GM19025 (cell line): ENCODE data around the gene REC8.

Source experiments
- ATAC-seq: cut with Tn5 transposase; IDR thresholded peaks from one replicate; pipeline ENCODE4 v1.9.1; 2021; ENCODE audit warnings: mild to moderate bottlenecking, low read depth, moderate library complexity; ENCODE audit not compliant: unreplicated experiment

REC8 gene

DNA sequence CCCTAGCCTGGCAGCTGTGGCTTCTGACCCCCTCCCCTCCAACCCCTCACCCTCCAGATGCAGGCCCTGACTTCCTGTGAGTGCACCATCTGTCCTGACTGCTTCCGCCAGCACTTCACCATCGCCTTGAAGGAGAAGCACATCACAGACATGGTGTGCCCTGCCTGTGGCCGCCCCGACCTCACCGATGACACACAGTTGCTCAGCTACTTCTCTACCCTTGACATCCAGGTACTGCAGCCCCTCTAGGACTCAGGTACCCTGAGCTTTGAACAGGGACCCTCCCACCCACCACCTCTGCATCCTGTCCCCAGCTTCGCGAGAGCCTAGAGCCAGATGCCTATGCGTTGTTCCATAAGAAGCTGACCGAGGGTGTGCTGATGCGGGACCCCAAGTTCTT lies 16.8 kb upstream of the REC8 start:
- no peak for ATAC-seq

GRCh38 chr14:24156840-24157239 lies 15.0 kb upstream of the REC8 start:
- ATAC-seq: no peak

- ATAC-seq: no peak
Observed at GRCh38 chr14:24157331-24157730, 14.5 kb upstream of the REC8 start.

DNA sequence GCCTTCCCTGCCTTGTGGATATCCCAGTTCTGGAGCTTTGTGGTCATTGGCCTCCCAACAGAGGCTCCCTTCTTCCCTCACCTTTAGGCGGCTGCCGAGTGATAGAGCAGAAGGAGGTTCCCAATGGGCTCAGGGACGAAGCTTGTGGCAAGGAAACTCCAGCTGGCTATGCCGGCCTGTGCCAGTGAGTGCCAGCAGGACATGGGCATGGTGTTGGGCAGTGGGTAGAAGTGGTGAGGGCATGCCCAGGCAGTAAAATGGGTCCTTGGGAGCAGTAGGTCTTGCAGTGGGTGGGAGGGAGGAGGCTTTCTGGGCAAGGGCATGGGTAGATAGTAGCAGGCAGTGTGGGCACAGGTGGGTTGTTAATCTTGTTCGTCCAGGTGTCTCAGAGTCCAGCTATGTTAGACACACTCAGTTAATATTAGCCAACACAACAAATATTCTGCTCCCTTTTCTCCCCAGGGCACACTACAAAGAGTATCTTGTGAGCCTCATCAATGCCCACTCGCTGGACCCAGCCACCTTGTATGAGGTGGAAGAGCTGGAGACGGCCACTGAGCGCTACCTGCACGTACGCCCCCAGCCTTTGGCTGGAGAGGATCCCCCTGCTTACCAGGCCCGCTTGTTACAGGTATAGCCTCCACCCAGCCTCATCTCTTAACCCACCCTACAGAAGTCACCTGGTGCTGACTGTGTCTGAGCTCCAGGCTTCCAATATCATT lies 11.9 kb upstream of the REC8 start:
- ATAC-seq: no peak

DNA sequence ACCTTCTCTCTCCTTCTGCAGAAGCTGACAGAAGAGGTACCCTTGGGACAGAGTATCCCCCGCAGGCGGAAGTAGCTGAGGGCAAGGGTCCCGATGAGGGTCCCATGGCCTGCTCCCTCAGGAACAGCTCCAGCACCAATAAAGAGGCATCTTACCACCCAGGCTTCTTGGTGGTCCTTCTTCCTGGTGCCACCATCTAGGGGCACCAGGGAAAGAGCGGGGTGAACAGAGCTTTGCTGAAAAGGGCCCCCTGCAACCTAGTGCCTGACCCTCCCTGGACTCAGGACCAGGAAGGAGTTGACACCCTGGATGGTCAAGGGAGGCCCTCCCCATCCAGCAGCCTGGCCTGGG lies 11.4 kb upstream of the REC8 start:
- no peak for ATAC-seq

GRCh38 chr14:24160850-24161804 lies 10.8 kb upstream of the REC8 start, which contains the start of gene IRF9:
Gene IRF9, plus strand, starts transcription at chr14:24161265. Its CDS starts 880 bp downstream, at chr14:24162145.
- ATAC-seq: peak; percentile 82

DNA sequence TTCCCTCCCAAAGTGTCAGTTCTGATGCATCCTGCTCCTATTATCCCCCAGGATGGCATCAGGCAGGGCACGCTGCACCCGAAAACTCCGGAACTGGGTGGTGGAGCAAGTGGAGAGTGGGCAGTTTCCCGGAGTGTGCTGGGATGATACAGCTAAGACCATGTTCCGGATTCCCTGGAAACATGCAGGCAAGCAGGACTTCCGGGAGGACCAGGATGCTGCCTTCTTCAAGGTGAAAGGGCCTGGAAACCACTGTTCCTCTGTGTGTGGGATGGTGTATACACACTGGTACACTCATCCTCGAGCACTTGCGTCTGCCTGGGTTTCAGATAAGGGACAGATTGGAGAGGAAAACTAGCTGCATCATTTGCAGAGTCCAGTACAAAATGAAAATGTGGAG lies 9.8 kb upstream of the REC8 start:
- ATAC-seq: no peak

- ATAC-seq: no peak
Observed at GRCh38 chr14:24164518-24164991, 7.3 kb upstream of the REC8 start.

DNA sequence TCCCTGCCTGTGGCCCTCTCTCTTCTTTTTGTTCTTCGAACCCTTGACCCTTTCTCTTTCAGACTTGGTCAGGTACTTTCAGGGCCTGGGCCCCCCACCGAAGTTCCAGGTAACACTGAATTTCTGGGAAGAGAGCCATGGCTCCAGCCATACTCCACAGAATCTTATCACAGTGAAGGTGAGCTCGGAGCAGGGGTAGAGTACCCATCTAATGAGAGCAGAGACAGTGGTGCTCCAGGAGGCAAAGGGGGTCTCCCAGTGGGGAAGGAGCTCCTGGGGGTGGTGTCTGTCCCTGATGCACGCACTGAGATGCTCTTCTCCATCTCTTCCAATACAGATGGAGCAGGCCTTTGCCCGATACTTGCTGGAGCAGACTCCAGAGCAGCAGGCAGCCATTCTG lies 6.1 kb upstream of the REC8 start:
- no peak for ATAC-seq

- no peak for ATAC-seq
Observed at GRCh38 chr14:24167469-24168114, 4.3 kb upstream of the REC8 start.

- no peak for ATAC-seq
Observed at GRCh38 chr14:24172261-24172860, 481 bp downstream of the REC8 start.

DNA sequence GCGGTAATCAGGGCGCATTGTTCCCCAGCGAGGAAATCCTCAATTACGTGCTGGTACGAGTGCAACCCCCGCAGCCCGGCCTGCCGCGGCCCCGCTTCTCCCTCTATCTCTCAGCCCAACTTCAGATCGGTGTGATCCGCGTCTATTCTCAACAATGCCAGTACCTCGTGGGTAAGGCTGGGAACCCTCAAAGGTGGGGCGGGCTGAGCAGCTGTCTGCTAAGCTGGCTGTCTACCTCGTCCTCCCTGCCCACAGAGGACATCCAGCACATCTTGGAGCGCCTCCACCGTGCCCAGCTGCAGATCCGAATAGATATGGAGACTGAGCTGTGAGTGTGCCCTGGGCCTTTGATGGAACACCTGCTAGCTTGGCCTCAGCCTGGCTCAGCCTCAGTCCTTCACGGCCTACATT lies 996 bp downstream of the REC8 start:
- ATAC-seq: no peak

DNA sequence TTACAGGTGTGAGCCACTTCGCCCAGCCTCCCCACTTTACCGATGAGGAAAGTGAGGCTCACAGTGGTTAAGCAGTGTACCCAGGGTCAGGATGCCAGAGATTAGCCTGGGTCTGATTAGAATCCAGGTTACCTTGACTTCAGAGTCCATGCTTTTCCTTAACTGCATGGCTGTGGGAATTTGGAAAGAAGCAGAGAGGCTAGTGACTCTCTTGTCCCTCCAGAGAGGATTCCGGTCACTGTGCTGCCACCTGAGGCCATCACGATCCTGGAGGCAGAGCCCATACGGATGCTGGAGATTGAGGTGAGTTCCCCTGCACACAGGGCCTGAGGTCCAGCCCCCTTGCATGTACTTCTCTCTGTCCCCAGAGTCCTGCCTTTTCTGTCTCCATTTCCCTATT lies 4.7 kb downstream of the REC8 start:
- no peak for ATAC-seq

GRCh38 chr14:24177041-24177825 lies 5.4 kb downstream of the REC8 start:
- ATAC-seq: no peak

- no peak for ATAC-seq
Observed at GRCh38 chr14:24177891-24178290, 6.0 kb downstream of the REC8 start.

- ATAC-seq: no peak
Observed at GRCh38 chr14:24178399-24179178, 6.7 kb downstream of the REC8 start.

GRCh38 chr14:24179294-24179960 lies 7.5 kb downstream of the REC8 start:
- ATAC-seq: no peak

GRCh38 chr14:24179961-24180796 lies 8.3 kb downstream of the REC8 start:
- ATAC-seq: no peak
